Measurements from ENCODE around the gene COL13A1.

Gene COL13A1

DNA sequence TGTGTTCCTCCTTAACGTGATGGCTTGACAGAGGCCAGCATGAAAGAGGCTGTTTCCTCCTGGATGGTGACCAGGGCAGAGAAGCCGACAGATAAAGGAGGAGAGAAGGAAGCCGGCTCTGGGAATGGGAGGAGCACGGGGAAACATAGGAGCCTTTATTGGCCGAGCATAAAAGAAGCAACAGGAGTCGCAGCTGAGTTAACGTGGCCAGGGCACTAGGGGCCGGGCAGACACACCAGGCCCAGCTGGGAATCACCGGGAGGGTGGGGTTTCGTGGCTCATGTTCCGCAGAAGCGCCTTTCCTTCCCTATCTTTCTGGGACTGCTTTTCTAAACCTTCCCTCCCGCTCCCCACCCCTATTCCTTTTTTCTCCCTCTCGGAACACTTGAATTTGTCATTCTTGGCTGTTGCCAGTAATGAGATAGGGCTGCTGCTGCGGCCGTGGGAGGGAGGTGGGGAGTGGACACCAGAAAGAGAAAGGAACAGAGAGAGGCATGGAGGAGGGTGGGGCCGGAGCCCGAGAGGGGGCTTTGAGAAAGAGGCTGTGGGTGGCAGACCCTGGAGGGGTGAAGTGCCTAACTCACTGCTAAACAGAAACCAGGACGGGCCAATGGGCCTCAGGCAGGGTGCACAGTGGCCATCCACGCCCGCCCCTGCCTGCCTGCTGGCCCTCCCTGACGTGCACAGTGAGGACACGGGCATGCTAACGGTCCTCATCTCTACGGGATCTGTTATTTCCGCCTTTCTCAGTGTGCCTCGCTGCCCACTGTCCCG is 65.2 kb downstream of the COL13A1 start:
- no peak for DNase-seq (ENCODE audit: low spot score)

DNA sequence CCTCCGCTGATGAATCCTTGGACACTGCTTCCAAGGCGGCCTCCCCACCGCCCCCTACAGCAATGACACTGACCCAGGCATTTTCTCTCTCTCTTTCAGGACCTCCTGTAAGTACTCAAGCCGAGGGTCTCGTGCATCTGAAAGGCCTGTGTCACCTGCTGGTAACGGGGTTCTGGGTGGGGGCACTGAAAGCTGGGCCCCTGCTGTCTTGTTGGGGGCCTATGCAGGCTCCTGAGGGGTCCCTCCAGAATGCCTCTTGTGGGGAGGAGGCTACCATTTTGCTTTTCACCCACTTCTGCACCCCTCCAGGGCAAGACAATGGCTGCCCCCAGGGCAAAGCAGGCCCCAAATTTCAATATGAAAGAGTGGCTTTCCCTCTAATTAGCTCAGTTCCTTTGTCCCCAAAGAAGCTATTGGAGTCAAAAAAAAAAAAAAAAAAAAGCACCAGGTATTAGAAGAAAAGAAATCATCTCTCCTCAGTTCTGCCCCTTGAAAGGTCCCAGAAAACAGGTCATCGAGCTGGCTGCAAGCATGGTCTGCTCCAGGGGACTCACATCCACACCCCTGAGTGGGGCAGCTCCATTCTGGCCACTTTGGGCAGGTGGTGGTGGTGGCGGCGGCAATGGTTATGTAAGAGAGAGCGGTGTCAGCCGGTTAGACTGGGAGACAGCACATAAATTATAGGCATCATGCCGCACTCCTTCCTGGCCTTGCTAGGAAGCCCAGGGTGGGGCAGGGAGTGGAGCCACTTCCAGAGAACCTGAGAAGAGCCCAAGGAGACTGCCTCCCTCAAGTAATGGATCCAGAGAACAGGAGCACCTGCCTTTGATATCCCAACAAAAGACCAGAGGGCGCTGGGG is 66.2 kb downstream of the COL13A1 start:
- DNase-seq (ENCODE audit: low spot score) = no peak

DNA sequence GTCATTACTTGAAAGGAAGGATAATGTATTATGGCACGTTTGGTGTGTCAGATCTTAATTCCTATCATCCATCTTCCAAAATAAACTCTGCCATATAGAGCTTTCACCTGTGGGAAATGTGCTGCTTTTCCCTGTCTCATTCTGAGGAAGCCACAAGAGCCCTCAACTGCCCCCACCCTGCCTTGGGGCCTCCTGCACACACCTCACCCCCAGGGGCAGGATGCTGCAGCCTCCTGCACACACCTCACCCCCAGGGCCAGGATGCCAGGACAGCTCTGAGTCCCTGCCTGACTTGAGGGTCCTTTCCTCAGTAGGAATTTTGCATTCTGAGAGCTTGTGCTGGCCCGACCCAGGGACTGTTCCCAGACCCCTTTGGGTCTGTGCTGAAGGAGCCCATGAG is 67.1 kb downstream of the COL13A1 start:
- no peak for DNase-seq (ENCODE audit: low spot score)

- no peak for DNase-seq (ENCODE audit: low spot score)
Observed at GRCh38 chr10:69869291-69869961, 67.7 kb downstream of the COL13A1 start.

DNA sequence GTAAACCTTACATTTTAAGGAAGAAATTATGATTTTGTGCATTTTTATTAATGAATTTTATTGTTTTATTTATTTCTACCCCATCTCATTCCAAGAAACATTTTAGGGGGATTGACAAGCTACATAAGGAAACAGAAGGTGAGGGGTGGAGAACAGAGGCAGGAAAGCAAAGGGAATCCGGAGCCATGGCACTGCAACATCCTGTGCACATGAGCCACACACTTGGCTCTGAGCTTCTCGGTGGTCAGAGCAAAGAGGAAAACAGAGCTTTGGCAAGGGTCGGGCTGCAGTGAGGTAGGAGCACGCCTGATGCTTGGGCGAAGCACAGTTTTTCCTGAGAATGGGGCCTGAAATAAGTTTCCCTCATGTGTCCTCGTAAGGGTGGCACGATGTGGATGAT is 68.9 kb downstream of the COL13A1 start:
- no peak for DNase-seq (ENCODE audit: low spot score)

DNA sequence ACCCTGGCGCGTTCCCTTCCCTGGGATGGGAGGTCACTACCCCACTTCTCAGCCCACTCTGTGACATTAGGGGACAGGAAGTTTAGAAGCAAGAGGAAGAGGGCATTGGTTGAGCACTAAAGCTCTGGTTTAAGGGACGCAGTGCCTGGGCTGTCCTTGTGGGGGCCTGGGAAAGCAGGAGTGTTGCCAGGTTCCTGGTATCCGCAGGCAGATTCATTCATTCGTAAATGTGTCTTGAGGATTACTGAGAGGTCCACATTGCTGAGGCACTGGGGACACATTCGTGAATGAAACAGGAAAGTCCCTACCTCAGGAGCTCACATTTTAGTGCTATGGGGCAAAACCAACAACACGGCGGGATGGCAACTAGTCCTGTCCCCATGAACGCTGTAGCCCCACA is 69.4 kb downstream of the COL13A1 start:
- no peak for DNase-seq (ENCODE audit: low spot score)

GRCh38 chr10:69872323-69872722 is 70.6 kb downstream of the COL13A1 start:
- DNase-seq (ENCODE audit: low spot score) = no peak

- no peak for DNase-seq (ENCODE audit: low spot score)
Observed at GRCh38 chr10:69873135-69873639, 71.5 kb downstream of the COL13A1 start.

DNA sequence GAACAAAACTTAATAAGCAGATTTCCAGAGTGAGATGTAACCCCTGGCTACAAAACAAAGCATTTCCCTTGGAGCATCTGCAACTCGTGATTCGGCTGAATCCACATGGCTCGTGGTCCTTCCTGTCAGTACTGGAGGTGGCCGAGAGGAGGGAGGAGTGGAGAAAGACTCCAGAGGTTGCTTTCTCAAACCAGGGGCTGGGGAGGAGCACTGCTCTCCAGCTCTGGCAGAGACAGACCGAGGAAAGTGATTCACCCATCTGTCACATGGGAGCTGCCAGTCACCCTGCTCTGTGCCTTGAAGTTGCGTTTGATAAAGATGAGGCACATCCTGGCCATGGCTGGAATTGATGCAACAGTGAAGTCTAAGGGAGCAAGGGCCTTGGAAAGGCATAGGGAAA is 72.7 kb downstream of the COL13A1 start:
- no peak for DNase-seq (ENCODE audit: low spot score)

GRCh38 chr10:69875856-69876255 is 74.2 kb downstream of the COL13A1 start:
- DNase-seq (ENCODE audit: low spot score) = no peak

DNA sequence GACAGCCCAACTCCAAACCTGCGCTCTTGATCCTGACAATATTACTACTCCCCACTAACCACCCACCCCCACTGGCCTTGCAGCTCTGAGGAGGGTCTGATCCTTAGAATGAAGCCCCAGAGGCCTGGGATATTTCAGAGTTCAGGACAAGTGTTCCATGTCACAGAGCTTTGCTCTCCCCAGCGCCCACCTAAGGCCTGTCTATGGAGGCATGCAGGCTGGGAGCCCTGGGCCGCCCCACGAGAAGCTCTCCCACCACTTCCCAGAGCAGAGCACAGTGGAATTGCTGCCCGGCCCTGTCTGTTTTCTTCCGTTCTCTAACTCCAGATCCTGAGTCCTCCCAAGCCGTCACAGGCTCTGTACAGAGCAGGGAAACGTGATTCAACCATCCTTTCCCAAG is 74.6 kb downstream of the COL13A1 start:
- DNase-seq (ENCODE audit: low spot score) = no peak

DNA sequence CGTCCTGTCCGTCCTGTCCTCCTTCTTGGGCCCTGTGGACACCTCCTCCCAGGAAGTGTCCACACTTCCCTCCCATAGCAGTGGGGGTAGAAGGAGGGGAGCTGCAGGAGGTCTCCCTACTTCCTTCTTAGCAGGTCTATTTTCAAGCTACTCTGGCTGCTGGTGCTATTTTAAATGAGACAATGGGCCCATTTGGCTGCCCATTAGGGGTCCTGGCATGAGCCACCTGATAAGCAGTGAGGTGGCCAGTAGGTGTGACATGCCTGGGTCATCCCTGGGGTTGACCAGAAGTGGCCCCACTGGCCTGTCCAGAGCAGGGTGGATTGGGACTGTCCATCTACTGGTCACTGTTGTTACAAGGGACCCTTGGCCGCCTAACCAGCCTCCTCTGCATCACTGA is 75.2 kb downstream of the COL13A1 start:
- DNase-seq (ENCODE audit: low spot score) = no peak

DNA sequence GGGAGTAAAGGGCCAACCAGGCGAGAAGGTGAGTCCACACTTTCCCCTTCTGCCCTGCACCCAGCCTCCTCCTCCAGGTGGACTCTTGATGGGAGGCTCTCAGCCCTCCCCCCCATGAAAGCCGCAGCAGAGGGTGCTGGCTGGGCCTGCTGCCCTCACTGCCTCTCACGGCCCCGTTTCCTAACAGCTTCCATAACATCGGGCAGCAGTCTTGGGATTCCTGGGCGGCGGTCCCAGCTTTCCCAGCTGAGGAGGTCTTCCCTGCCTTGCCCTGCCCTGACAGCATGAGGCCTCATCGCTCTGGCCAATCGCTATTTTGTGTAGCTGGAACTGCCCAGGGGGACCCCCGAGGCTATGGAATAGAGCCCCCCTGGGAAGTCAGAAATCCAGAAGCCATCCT is 76.3 kb downstream of the COL13A1 start:
- DNase-seq (ENCODE audit: low spot score) = no peak

DNA sequence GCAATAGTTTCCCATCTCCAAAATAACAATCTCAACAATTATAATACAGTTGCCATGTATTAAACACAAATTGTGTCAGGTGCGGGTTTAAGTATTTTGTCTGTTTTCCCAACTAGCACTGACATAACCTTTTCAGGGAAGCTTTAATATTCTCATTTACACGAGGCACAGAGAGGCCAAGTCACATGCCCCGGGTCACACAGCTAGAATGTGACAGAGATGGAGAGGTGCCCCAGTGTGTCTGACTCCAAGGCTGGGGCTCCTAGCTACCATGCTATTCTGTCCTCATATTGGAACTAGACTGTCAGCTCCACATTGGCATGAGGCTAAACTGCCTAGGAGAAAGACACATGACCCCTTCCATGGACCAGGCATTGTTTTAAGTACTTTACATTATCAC is 77.2 kb downstream of the COL13A1 start:
- no peak for DNase-seq (ENCODE audit: low spot score)

DNA sequence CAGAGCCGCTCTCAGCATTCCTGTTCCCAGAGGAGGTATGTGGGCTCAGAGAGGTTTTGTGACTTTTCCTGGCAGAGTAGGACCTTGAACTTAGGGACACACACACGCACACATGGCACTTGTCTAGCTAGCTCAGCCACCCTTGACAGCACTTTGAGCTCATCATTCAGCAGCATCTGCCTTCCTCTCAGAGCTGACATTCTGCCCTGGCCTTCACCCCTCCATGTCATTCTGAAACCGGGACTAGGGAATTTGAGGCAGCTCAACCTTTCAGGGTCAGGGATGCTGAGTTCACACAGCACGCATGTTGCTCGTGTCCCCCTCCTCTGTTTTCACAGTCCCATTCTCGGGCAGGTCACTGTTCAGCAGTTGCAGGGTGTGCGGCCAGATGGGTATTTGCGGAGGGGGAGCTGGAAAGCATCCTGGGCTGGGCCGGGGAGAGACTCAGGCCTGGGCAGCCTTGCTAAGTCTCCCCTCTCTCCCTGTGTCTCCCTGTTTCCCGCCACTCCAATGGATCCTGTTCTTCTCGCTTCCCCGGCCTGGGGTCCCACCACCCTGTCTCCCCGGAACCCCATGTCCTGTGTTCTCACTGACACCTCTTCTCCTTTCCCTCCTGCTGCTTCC is 78.0 kb downstream of the COL13A1 start:
- no peak for DNase-seq (ENCODE audit: low spot score)

GRCh38 chr10:69880301-69881081 is 78.8 kb downstream of the COL13A1 start:
- DNase-seq (ENCODE audit: low spot score) = no peak

DNA sequence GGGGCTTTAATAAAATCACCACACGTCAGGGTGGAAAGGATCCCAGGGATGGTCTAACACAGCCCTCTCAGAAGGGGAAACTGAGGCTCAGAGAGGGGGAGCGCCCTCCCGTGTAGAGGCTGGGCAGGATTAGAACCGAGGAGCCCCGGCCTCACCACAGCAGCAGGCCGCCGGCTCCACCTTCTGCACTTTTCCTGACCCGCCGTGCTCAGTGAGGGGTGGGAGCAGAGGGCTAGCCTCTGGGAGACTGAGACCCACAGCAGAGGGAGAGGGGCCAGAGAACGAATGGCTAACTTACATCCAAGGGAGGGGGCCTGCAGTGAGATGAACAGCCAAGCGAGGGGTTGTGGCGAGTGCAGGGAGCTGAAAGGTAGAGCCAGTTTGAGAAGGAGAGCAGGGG is 79.5 kb downstream of the COL13A1 start:
- no peak for DNase-seq (ENCODE audit: low spot score)

- no peak for DNase-seq (ENCODE audit: low spot score)
Observed at GRCh38 chr10:69883310-69884023, 81.8 kb downstream of the COL13A1 start.

GRCh38 chr10:69884024-69884367 is 82.3 kb downstream of the COL13A1 start:
- DNase-seq (ENCODE audit: low spot score) = no peak

DNA sequence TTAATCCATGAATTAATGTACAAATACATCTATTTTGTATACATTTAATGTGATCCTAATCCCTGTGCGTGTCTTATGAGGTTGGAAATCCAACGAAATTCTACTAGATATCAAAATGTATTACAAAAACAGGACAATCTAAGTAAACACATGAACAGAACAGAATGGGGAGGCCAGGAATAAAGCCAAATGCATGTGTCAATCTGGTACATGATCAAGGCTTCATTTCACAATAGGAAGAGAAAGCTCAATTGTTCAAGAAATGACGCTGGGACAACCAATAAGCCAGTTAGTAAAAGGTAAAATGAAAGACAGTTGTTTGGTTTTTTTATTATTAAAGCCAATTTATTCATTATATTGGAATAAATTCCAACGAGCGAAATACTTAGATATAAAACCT is 83.0 kb downstream of the COL13A1 start:
- DNase-seq (ENCODE audit: low spot score) = no peak
